GF-D8 (cell line): ENCODE data around the gene SAMD3.
"Not testable (repeated sequence)": the region's sequence is repeated elsewhere in the genome, so short reads cannot be mapped to it uniquely, and the experiment has no call there.

Source experiments
- DNase-seq: peaks from one replicate; lab custom pipeline; 2025; lab: John Stamatoyannopoulos, UW

The SAMD3 gene

DNA sequence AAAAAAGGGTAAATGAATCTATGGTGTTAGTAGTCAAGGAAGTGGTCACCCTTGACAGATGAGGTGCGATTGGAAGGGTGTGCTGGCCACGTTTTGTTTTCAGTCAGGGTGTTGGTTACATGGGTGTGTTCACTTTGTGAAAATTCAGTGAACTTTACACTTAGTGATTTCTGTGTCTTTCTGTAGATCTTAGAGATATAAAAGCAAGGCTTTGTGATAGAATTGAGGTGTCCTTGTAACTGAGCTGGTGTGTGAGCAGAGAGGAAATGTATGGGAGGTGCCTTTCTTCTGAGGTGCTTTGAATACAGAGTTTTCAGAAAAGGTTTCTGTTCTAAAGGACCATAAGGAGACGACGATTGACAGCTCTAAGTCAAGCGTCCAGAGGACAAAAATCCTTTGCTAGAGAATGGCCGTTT lies 90.5 kb downstream of the SAMD3 start:
- no peak for DNase-seq

DNA sequence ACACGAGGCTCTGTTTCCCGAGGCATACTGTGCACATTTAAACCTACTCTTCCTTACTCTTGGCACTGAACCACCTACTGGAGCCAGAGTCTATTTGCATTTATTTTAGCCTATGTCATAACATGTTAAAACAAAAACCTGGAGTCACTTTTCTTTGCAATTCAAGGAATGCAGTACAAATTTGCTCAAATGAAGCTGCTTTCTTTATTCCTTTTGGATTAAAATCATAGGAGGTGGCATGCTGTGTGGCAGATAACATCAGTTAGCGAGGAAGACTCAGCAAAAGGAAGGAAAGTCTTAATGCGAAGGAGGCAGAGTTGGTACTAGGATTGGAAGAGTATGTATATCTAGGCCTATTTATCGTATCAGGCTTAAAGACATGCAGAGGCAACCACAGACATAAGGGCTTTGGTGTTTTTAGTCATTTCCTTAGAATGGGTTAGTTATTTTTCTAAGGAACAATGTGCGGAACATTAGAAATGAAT lies 92.9 kb downstream of the SAMD3 start:
- DNase-seq = no peak

DNA sequence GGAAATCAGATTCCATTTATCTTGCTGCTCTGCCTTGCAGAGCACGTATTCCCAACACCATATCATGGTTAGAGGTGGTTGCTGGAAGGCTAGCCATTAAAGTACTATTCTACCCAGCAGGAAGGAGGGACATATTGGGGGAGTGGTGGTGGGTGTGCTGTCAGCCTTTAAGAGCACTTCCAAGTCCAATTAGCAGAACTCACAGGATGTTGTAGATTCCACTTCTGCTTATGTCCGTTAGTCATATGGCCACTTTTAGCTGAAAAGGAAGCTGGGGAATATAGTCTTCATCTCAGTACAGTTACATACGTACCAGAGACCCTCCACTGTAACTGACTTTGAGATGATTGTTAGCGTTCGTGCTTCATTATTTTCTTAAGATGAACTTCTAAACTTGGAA lies 94.4 kb downstream of the SAMD3 start:
- no peak for DNase-seq

DNA sequence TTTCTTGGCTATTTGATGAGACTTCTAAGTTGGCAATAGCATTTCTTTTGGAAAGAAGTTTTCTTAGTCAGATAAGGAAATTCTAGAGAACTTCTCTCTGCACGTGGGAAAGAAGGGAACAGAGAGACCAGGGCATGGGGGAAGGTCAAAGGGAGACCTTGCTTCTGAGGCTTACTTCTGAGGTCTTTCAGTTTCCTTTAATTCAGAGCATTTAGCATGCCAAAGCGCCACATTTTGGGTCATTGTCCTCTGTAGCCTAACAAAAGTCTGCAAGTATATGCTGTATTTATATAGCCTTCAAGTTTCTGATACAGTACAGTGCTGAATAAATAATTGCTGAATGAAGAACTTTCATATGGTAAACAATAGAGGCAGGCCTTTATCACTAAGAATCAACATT lies 95.6 kb downstream of the SAMD3 start:
- no peak for DNase-seq

DNA sequence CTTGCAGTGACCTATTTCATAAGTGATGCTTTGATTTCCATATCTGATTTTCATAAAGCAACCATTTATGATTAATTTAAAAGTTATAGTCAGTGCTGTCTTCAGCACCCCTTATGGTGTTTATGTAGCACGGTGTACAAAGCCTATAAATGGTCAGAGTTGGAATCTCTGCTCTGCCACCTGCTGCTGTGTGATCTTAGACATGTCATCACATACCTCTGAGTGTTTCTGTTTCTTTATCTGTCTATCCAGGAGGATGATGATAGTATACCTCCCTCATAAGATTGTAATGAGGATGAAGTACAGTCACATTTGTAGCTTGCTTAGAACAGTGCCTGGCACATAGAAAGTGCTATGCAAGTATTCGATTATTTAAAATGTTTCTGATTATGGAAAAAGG lies 100.5 kb downstream of the SAMD3 start:
- no peak for DNase-seq

DNA sequence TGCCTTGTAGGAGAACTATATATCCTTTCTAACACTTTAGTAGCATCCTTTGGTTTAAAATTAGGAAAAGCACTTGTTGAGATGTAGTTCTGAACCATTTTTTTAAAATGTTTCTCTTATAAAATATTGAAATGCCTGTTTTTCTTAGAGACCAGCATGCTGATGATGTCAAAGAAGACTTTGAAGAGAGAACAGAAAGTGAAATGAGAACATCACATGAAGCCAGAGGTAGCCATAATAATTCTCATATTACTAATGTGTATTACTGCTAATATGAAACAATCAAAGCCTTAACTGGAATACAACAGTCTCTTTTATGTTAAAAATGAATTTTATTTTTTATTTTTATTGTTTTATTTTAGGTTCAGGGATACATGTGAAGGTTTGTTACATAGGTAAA lies 102.0 kb downstream of the SAMD3 start:
- no peak for DNase-seq

DNA sequence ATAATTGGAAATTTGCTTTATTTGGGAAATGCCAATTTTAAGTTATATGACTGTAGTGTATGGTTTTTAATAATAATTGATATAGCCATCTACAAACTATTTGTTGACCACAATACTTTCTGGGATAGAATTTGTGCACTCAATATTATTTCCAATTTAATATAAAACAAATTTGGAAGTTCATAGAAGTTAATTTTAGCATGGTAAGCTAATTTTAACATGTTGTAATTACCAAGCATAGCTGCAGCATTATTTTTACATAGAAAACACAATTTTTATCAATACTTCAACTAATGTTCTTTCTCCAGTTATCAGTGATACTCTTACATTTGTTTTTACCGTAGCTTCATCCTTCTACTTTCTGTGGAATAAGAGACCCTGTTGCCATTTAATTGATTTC lies 103.5 kb downstream of the SAMD3 start:
- DNase-seq = no peak

DNA sequence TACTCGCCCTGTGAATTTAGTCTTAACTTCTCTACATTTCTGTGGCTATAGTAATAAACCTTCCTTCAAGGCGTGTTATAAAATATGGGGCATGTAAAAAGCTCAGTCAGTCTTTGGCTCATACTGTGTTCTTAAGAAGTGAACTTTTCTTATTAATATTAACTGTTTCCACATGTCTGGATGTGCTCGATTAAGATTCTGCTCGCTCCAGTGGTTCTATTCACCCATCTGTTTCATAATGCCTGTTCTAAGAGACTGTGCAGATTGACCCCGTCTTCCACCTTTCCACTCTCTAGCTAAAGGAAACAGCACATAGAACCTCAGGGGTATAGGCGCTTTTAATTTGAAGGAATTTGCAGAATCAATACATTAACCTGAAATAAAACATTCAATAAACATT lies 104.5 kb downstream of the SAMD3 start:
- DNase-seq = no peak

DNA sequence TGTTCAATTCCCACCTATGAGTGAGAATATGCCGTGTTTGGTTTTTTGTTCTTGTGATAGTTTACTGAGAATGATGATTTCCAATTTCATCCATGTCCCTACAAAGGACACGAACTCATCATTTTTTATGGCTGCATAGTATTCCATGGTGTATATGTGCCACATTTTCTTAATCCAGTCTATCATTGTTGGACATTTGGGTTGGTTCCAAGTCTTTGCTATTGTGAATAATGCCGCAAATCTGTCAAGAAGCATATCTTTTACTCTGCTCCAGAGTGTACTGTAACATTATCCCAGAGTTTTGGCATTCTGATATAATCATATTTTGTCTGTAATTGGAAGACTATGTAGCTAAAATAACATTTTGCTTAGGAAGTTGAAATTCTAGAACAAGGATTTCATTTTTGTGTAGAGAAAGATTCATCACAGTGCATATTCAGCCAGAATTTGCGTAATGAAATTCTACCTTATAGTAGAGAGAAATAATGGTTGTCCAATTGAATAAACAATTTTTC lies 105.5 kb downstream of the SAMD3 start:
- DNase-seq = not testable (repeated sequence)

DNA sequence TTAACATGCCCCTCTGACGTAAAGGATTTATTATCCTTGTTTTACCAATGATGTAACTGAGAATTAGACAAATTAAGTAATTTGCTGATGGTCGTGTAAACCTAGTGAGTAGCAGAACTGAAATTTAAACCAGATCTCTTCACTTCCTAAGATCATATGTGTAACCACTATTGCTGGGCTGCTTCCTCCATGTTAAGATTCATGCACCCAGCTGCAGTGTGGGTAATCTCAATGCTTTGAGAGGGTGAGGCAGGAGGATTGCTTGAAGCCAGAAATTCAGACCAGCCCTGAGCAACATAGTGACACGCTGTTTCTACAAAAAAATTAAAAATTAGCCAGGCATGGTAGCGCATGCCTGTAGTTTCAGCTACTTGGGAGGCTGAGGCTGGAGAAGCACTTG lies 106.5 kb downstream of the SAMD3 start:
- no peak for DNase-seq

DNA sequence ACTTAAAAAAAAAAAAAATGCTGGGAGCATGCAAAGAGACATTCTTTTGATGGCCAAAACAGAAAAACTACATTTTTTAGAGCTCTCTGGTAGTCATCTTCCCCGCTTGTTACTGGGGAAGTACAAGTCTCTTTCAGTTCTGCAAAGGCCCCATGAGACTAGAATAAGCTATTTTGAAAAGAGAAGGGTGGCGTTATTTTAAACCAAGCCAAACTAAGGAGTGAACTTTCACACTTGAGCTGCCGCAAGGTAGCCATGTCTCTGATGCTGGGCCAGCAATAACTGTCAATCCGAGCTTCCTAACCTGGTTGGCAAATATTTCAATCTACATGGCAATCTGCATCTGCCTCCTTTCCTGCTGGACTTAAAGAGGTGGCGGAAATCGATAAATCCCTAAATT lies 107.7 kb downstream of the SAMD3 start:
- DNase-seq = no peak

DNA sequence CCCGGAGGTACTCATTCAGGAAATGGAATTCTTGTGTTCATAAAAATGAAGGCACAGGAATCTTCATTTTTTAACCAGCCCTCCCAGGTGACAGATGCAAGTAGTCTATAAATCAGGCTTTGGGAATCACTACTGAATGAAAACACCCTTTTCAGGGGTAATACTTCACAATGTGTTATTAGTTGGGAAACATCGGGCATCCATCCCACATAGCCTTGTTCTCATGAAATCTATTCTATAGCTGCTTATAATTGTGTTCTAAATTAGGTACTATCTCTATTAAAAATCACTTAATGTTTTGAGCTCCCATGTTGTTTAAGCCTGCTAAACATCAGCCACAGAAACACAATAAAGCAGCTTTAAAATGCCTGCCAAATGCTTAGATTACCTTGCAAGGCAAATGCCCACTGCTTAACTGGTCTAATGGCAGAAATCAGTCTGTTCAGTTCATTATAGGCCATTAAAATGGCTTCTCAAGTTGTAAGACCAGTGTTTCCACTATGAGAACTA lies 109.5 kb downstream of the SAMD3 start:
- no peak for DNase-seq

DNA sequence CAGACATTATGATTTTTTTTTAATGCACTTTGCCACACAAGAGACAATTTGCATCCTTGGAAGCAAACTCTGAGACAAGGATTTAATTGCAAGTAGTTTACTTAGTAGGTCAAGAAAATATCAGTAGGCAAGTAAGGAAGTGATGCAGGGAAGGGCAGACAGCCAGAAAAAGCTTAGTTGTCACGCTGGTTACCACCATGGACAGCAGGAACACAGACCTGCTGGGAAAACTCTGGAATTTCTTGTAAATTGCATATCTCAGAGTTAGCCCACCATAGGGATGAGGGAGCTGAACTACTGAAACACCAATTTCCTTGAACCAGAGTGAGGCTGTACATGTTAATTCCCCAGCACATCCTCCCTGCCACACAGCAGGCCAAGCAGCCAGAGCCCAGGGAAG lies 111.7 kb downstream of the SAMD3 start:
- DNase-seq = no peak

DNA sequence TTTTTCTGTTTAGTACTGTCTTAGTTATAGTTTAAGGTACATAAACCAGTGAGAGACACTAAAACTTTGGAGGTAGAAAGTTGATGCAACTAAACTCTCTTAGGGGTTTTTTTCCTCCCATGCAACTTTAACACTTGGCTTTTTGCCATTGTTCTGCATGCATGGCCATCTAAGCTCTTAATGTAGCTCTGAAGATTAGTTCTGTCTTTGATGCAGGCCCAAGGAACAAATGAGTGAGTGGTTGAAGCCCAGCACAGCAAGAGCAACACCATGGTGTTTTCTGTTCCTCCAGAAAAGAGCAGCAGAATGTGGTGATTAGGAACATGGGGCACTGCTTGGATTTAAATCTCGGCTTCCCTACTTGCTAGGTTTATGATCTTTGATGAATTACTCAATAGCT lies 115.0 kb downstream of the SAMD3 start:
- no peak for DNase-seq

DNA sequence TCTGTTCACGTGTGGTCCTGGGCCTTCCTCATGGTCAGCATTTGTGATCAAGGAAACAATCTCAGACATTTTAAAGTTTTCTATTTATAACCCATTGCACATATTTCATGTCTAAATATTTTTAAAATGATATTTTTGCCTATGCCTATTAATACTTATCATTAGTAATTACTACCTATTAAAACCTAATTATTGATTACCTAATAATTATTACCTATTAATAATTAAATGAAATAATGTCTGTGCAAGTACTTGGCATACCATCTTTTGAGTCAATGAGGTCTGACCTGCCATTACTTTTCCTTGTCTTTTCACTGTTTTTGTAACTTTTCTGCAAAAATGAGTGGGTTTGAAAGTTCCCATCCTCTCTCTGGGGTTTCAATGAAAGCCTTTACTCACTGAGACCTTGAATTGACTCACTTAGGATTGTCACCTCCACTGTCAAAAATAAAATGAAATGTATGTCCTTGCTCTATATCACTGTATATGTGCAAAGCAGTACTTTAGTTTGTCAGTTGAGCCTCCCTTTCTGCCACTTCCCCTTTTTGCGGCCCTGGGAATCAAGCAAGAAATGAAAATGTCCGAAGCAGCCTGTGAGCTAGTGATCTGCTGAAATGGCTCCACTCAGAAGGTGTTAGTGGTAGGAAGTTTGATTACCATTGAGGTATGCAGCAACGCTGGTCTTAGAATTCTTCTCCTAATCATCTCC lies 116.6 kb downstream of the SAMD3 start:
- DNase-seq = peak; percentile 9

DNA sequence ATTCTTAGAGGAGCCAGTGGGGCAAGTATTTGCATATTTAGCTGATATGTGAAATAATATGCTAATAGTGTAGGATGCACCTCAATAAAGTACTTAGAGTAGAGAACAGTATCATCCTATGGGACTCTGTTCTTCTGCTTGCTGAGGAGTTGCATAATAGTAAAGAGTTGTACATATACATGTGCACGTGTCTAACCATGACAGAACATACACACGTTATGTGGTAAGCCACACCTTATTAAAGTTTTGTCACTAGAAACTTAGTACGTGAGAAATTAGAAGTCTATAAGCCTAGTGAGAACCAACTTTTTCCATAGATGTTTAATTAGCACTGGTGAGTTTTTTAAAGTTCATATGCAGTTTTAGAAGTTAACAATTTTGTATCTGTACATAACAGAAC lies 123.6 kb downstream of the SAMD3 start:
- no peak for DNase-seq

DNA sequence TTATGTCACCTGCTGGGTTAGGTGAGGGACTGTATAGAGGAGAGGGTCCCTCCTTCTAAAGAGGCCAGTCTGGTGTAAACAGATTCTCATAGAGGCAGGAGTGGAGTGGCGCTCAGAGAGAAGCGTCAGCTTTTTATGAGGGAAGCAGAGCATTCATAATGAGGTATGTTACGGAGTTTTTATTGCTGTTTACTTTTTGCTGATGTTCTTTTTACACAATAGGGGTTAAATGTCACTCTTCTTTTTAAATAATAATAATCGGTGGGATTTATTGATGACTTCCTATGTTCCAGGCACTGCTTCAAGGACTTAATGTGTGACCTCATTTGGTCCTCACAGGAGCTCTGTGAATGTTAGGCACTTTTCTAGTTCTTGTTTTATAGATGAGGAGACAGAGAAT lies 124.4 kb downstream of the SAMD3 start:
- DNase-seq = no peak
